ENCODE data around the gene MT3.

MT3 gene

GRCh38 chr16:56589141-56590039 lies at the start of gene MT3:
Gene MT3, plus strand, starts transcription at chr16:56589528. Its CDS starts 63 bp downstream, at chr16:56589591.
- DNase-seq = no peak

GRCh38 chr16:56539656-56540055 lies 49.7 kb upstream of the MT3 start:
- DNase-seq = no peak

- DNase-seq = no peak
Observed at GRCh38 chr16:56542039-56542438, 47.3 kb upstream of the MT3 start.

- DNase-seq = no peak
Observed at GRCh38 chr16:56547120-56547948, 42.0 kb upstream of the MT3 start.

- DNase-seq = no peak
Observed at GRCh38 chr16:56547949-56548567, 41.3 kb upstream of the MT3 start.

- DNase-seq = no peak
Observed at GRCh38 chr16:56549161-56549560, 40.2 kb upstream of the MT3 start.

GRCh38 chr16:56549744-56550385 lies 39.5 kb upstream of the MT3 start:
- DNase-seq = no peak

- DNase-seq = no peak
Observed at GRCh38 chr16:56551796-56552738, 37.3 kb upstream of the MT3 start.

- no peak for DNase-seq
Observed at GRCh38 chr16:56554441-56554840, 34.9 kb upstream of the MT3 start.

- DNase-seq = no peak
Observed at GRCh38 chr16:56558024-56558747, 31.1 kb upstream of the MT3 start.

GRCh38 chr16:56559109-56559508 lies 30.2 kb upstream of the MT3 start:
- DNase-seq = no peak

- DNase-seq = no peak
Observed at GRCh38 chr16:56560447-56560846, 28.9 kb upstream of the MT3 start.

- no peak for DNase-seq
Observed at GRCh38 chr16:56561126-56561525, 28.2 kb upstream of the MT3 start.

GRCh38 chr16:56564793-56565477 lies 24.4 kb upstream of the MT3 start, which contains the start of gene MT4:
Gene MT4, plus strand, starts transcription at chr16:56565073. Its CDS starts 56 bp downstream, at chr16:56565129.
- no peak for DNase-seq

GRCh38 chr16:56569971-56570370 lies 19.4 kb upstream of the MT3 start:
- no peak for DNase-seq

GRCh38 chr16:56571525-56571924 lies 17.8 kb upstream of the MT3 start:
- DNase-seq = no peak

- DNase-seq = no peak
Observed at GRCh38 chr16:56574625-56575024, 14.7 kb upstream of the MT3 start.

GRCh38 chr16:56576585-56577299 lies 12.6 kb upstream of the MT3 start:
- DNase-seq = peak; percentile 77

GRCh38 chr16:56577300-56577625 lies 12.1 kb upstream of the MT3 start:
- no peak for DNase-seq
